Mesothelial cell of epicardium (in vitro differentiated cells): ENCODE data around the gene KAT8. TPM values are rescaled to one million over a fixed set of nuclear protein-coding genes. Genes with fewer than 3 reads are reported as not detected.
"Not testable (repeated sequence)": the region's sequence is repeated elsewhere in the genome, so short reads cannot be mapped to it uniquely, and the experiment has no call there.

Source experiments
- DNase-seq, 2 experiments: peaks; one replicate each; pipeline ENCODE4 v3.0.0; 2021; ENCODE audit warnings: low spot score in 2 of 2; ENCODE audit not compliant: unreplicated experiment in 2 of 2
- H3K27ac Mint-ChIP-seq: 2 replicates; pipeline ENCODE4 v1.8.0; 2021; ENCODE audit warnings: mixed read lengths
- H3K27me3 Mint-ChIP-seq: 2 replicates; pipeline ENCODE4 v1.8.0; 2021; ENCODE audit warnings: low read depth, mixed read lengths
- H3K36me3 Mint-ChIP-seq: 2 replicates; pipeline ENCODE4 v1.8.0; 2021; ENCODE audit warnings: mixed read lengths
- H3K4me1 Mint-ChIP-seq: 2 replicates; pipeline ENCODE4 v1.8.0; 2021; ENCODE audit warnings: mixed read lengths
- H3K4me3 Mint-ChIP-seq: 2 replicates; pipeline ENCODE4 v1.8.0; 2021; ENCODE audit warnings: mild to moderate bottlenecking, moderate library complexity, mixed read lengths
- H3K9me3 Mint-ChIP-seq: 2 replicates; pipeline ENCODE4 v1.8.0; 2021; ENCODE audit warnings: mixed read lengths
- total RNA-seq: library from RNA; stranded (reverse); gene quantifications from 3 replicates; pipeline ENCODE4 v1.2.1, GENCODE V29; 2021
- TF ChIP-seq, protein P1 (sequence below): fragments of 200-600 bp; sonication (generic); IDR thresholded peaks from one replicate; pipeline ENCODE4 v1.5.0; 2021; ENCODE audit warnings: antibody characterized with exemption; ENCODE audit not compliant: unreplicated experiment

Gene KAT8
- total RNA-seq, 1 donor from 2014 or later: 75.7 TPM

DNA sequence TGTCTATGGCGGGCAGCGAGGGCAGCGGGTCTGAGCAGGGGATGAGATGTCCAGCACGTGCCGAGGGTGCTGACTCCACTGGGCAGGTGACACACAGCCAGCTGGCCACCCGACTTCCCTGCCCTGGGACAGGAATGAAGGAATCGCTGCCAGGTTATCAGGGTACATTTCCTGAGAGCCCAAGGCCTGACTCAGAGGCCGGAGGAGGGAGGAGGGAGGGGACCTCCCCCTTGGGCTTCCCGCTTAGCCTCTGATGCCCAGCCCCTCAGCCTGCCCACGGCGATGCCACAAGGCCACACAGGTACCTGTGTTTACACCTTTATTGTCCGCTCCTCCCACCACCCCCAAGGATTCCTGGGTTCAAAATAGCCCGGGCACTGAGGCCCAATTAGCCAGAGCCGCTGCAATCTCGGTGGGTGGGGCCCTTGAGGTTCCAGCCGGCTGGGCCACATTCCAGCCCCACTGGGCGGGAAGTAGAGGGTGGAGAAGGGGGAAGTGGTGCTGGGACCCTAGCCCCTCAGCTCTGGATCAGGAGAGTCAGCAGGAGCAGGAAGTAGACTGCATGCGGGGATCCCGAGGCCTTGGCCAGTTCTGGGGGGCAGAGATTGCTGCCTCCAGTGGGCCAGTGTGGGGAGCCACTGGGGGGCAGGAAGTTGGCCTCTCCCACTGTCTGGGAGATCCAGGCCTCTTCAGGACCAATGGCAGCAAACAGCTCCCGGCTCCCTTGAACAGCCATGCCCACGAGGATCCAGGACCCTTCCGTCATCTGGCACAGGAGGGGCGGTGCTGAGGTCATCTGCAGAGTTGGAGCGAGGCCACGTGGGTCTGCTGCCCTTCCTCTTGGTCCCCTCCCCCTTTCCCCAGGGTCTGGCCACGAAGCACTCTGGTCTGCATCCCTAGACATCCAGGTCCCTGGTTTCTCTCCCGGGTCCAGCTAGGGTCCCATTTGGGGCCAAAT is 21.4 kb downstream of the KAT8 start:
- DNase-seq: peak in 1 of 2 experiments; percentile 65
- Mint-ChIP-seq H3K9me3 (no peaks in the 10 kb centered on the region), H3K4me3 (peak overlapping the region; percentile 9), H3K4me1 (peaks cover 48% of the 10 kb centered on the region), H3K27me3 (no peaks in the 10 kb centered on the region), H3K27ac (peak overlapping the region; percentile 79), H3K36me3 (no peaks in the 10 kb centered on the region)
- TF ChIP-seq, protein P1, sequence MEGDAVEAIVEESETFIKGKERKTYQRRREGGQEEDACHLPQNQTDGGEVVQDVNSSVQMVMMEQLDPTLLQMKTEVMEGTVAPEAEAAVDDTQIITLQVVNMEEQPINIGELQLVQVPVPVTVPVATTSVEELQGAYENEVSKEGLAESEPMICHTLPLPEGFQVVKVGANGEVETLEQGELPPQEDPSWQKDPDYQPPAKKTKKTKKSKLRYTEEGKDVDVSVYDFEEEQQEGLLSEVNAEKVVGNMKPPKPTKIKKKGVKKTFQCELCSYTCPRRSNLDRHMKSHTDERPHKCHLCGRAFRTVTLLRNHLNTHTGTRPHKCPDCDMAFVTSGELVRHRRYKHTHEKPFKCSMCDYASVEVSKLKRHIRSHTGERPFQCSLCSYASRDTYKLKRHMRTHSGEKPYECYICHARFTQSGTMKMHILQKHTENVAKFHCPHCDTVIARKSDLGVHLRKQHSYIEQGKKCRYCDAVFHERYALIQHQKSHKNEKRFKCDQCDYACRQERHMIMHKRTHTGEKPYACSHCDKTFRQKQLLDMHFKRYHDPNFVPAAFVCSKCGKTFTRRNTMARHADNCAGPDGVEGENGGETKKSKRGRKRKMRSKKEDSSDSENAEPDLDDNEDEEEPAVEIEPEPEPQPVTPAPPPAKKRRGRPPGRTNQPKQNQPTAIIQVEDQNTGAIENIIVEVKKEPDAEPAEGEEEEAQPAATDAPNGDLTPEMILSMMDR: no peak

DNA sequence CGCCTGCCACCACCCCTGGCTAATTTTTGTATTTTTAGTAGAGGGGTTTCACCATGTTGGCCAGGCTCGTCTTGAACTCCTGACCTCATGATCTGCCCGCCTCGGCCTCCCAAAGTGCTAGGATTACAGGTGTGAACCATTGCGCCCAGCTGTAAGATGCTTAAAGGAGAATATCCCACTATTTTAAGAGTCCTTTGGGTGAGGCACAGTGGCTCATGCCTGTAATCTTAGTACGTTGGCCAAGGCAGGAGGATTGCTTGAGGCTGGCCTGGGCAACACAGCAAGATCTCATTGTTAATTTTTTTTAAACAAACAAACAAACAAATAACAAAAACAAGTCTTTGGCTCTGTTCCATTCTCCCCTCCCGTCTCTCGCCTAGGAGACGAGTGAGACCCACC is 23.6 kb downstream of the KAT8 start:
- Mint-ChIP-seq H3K27ac (peak overlapping the region; percentile 99), H3K4me3 (peak overlapping the region; percentile 71), H3K4me1 (peaks cover 33% of the 10 kb centered on the region)
- not testable (repeated sequence) for H3K27me3 Mint-ChIP-seq, DNase-seq, H3K36me3 Mint-ChIP-seq, H3K9me3 Mint-ChIP-seq

DNA sequence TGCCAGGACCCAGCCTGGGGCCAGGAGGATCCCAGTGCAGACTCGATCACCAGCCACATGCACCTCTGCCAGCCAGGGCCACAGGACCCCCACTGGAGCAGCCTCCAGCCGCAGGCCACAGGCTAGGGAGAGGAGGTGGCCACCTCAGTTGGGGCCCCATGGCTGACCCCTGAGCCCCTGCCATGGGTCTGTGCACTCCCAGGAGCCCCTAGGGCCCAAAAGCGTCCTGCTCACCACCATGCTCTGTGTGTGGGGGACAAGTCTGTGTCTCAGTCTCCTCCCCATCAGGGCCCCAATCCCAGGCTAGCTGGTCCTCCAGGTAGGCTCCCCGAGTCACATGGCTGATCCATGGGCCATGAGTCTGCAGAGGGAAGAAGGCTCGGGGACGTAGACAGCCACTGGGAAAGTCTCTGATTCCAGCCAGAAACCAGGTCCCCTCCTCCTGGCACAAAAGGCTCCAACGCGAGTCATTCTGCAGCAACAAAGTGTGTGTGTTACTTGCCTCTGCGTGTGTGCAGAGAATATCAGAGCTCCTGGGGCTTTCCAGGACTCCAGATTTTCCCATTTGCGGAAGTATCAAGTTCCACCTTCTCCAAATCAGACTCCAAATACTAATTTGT is 24.1 kb downstream of the KAT8 start:
- Mint-ChIP-seq H3K4me1 (peaks cover 30% of the 10 kb centered on the region), H3K27ac (peak overlapping the region; percentile 99), H3K36me3 (no peaks in the 10 kb centered on the region), H3K4me3 (peak overlapping the region; percentile 71), H3K9me3 (no peaks in the 10 kb centered on the region), H3K27me3 (peaks cover 14% of the 10 kb centered on the region)
- peak in 1 of 2 experiments; percentile 47 for DNase-seq
- TF ChIP-seq, protein P1: no peak

DNA sequence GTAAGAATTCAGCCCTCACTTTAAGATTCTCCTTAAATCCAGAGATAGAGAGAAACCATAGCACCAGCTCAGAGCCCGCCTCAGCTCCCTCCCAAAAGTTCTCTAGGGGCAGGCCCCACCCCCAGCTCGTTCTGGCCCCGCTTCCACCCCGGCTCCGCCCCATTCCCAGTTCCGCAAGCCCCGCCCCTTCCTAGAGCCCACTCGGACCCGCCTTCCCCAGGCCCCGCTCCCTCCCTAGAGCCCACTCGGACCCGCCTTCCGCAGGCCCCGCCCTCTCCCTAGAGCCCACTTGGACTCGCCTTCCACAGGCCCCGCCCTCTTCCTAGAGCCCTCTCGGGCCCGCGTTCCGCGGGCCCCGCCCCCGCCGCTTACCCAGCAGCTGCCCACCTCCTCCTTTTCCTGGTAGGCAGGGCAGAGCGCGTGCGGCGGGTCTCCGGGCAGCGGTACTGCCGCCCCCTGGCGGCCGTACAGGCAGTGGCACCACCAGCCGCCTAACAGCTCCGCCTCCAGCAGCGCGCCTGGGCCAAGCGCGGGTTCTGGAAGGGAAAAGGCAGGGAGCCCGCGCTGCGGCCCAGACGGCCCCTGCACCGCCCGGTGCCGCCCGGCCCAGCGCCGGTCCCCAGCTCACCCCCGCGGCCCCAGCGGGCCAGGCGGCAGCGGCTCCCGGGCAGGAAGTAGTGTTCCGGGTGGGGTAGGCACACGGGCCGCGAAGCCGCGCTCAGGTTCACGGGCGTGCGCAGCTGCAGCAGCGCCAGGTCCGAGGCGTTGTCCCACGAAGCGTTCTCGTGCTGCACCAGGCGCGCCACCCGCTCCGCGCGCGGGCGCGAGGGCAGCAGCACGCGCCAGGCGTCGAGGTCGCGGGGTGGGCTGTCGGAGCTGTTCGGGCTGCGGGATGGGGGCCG is 24.9 kb downstream of the KAT8 start:
- Mint-ChIP-seq H3K4me3 (peak overlapping the region; percentile 71), H3K36me3 (no peaks in the 10 kb centered on the region), H3K27me3 (peaks cover 21% of the 10 kb centered on the region), H3K27ac (peak overlapping the region; percentile 99), H3K9me3 (no peaks in the 10 kb centered on the region), H3K4me1 (peaks cover 30% of the 10 kb centered on the region)
- TF ChIP-seq, protein P1: peak; percentile 95
- peak; percentile 98 to 99 for DNase-seq

DNA sequence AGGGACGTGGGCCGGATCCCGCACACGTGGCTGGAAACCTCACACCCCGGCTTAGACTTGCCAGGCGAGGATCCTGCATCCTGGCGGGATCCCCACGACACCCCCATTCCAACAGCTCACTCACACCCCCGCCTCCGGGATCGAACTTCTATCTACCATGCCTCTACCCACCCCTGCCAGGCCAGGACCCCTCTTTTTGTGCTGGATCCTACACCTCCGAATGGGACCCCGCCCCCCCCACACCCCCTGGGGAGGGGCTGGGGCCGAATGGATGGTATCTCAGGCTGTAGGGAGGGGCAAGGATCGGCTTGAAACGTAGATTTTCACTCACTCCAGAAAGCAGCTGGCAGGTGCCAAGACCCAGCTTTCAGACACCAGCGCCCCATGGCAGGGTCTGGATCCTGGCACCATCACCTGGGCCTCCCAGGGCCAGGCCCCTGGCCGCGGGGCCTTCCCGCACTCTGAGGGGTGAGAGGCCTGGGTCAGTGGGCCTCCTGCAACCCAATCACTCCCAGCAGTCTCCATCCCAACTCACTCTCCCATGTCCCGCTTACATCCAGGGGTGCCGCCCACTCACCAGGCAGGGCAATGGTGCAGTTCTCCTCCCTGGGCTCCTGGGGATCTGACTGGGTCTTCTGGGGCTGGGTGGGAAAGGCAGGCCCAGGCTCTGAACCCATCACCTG is 25.7 kb downstream of the KAT8 start:
- Mint-ChIP-seq H3K27me3 (peaks cover 29% of the 10 kb centered on the region), H3K9me3 (no peaks in the 10 kb centered on the region), H3K4me3 (peak overlapping the region; percentile 47), H3K4me1 (peaks cover 33% of the 10 kb centered on the region), H3K27ac (no peak overlapping the region), H3K36me3 (no peaks in the 10 kb centered on the region)
- no peak for DNase-seq
- TF ChIP-seq, protein P1: no peak
